GM21381 (cell line): Measurements from ENCODE around the gene ZNF670.
A peak's percentile ranks its signal among the peaks of the same experiment; 100 is the strongest.

Experiments used
- ATAC-seq: cut with Tn5 transposase; IDR thresholded peaks from one replicate; pipeline ENCODE4 v1.9.1; 2021; ENCODE audit warnings: mild to moderate bottlenecking, moderate library complexity; ENCODE audit not compliant: unreplicated experiment

Gene ZNF670

DNA sequence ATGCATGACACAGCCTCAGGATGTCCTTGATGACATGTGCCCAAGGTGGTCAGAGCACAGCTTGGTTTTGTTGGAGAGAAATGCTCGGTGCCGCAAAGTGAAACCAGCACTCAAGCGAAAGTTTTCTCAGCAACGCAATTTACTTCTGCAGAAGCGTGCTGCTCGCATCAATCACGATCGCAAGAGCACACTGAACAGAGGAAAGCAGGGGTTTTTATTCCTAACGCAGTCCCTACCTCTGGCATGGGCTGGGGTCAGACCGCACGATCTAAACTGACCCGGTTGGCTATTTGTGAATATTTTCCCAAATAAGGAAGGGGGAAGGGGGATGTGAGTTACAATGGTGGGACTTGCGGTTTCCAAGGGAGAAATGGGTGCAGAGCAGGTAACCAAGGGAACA lies 26.4 kb upstream of the ZNF670 start:
- no peak for ATAC-seq

DNA sequence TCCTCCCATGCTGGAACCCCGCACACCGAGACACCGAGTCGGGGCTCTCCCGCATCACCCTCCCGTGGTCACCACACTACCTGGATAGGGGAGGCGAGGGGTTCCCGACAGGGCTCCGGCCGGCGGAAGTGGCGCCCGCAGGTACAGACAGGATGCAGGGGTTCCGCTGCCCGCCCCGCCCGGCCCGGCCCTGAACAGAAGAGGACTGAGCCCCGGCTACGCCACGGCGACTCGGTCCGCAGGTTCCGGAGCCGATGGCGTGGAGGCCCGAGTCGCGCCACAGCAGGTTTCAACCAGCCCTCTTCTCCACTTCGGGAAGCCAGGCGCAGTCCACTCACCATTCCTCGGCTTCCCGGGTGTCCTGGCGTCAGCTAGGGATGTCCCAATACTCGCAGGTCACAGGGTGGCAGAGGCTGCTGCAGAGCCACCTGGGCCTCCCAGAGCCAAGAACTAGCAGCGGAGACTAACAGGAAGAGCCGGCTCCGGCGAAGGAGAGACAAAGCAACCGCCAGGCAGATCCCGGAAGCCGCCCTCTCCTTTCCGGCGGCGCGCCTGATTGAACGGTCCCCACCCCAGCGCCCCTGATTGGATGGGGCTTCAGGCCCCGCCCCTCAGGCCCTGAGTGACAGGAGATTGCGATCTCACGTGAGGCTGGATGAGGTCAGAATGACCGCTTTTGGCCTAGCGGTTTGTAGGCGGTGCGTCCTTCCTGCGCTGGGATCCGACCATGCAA lies 25.4 kb upstream of the ZNF670 start, which contains the start of gene ZNF669:
ZNF669 (minus strand) TSS at position 498 of the 733 bp plus-strand sequence; CDS start at position 341, 157 bp downstream.
- ATAC-seq: peak; percentile 99

DNA sequence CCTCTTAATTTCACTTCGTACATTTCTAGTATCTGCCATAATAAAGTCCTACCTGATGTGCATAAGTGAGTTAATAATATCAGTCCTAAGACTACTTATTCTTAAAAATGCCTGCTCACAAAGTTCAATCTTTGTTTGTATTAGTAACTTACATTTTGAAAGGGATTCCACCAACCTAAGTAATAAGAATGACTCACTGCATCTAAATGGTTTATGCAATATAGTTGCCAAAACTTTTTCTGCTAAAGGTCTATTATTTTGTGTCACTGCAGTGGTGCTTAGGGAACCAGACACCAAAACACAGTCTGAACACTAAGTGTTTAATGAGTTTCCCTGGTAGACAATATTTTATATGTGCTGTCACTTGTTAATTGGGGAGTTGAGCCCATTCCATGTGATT lies 23.8 kb upstream of the ZNF670 start:
- no peak for ATAC-seq

DNA sequence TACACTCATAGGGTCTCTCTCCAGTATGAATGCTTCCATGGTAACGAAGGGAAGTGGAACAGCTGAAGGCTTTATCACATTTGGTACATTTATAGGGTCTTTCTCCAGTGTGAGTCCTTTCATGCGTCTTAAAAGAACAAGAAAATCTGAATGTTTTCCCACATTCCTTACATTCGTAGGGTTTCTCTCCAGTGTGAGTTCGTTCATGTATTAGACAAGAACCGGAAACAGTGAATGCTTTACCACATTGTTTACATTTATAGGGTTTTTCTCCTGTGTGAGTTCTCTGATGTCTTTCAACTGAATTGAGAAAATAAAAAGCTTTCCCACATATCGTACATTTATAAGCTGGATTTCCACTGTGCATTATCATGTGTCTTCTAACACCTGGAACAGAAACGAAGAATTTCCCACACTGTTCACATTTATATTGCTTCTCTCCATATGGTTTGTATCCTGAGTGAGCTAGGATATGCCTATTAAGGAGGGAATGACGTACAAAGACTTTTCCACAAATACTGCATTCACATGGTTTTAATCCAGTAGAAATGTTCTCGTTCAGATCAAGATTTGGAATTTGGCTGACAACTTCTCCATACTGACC lies 22.2 kb upstream of the ZNF670 start:
- no peak for ATAC-seq

DNA sequence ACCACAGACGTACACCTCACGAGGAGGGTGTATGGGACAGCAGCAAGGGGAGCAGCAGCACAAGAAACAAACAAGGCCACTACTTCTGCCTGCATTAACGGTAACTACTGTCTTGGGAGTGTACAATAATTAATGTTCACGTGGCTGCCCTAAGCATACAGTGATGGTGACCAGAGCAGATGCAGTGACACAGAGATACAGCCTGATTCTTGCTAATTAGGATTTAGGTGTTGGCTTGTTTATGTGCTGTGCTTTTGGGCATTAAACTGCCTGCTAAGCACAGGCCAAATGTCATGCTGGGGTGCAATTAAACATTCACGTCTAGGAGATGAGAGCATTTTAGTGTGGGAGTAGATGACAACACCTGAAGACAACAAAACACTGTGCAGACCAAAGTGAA lies 18.3 kb upstream of the ZNF670 start:
- no peak for ATAC-seq

DNA sequence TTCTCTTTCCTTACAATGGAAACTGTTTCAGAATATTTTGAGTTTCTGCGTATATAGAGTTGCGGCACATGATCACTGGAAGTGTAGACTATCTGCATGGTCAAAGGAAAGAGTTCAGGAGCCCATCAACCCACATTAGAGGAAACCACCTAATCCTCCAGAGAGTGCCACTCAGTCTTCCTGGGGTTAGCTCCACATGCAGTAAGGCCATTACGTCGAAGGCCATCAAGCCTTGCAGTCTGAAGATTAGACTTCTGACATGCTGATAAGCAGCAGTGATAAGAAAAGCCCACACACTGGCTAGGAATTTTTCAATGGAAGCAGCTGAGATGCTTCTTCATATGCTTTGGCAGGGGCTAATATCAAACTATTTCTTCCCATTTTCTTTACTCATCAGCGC lies 17.9 kb upstream of the ZNF670 start:
- ATAC-seq: no peak

DNA sequence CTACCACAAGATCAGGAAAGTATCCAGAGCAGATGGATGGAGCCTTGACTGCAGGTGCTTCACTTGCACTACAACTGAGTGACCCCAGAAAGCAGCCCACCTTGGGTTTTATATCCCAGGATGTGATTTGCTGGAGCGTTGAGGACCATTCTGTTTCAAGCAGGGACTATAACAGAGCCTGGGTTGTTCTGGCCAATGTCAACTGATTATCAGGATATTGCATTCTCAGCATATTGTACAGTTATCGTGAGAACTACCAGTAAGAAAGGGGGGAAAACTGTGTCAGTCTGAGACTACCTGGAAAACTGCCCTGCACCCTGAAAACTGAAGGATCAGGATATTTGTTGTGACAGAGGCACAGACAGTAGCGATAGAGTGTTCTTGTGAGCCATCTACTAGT lies 17.5 kb upstream of the ZNF670 start:
- no peak for ATAC-seq

DNA sequence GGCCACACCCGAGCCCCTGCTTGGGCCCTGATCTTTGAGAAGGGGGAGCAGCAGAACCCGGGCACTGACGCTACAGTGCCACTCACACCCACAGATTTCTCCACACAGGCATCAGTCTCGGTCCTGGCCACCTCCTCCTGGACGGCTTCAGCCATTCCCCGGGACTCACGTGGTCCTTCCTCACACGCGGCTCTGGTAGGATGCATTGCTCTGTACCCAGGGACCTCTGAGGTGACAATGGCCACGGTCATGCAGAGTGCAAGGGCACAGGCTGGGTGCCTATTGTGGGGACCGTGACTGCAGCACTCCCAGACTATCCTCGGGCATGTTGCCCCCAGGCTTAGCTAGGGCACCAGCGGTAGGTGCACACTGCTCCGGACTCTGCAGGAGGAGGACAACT lies 11.8 kb upstream of the ZNF670 start:
- no peak for ATAC-seq

DNA sequence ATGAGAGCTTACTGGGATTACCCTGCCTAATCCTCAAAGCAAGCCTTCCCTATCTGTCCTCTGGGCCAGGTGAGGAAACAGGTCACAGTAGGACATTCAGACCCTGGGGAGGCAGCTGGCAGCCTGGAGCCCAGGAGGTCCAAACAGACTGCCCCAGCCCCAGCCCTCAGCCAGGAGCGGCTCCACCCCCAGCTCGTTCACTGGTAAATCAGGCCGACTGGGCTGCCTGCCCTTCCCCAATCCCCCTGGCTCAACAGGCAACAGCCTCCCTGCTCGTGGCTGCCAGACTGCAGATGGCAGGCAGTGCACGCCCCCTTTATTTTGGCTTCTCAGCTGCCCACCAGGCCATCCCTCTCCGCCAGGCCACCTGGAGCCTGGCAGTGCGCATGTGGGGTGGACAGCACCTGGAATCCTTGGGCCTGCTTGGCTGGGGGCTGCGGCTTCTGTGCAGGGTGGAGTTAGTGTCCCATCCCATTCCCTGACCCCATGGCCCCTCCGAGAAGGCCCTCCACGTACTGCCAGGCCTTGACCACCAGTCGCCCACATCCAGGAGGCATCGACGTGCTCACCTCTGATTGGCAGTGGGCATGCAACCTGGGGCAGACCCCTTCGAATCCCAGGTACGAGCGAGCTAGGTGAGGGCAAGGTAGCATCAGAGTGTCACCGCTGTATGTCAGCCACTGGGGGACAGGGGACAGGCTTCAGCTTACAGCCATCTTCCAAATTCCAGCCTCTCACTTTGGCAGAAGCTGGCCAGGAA lies 11.2 kb upstream of the ZNF670 start:
- ATAC-seq: no peak

DNA sequence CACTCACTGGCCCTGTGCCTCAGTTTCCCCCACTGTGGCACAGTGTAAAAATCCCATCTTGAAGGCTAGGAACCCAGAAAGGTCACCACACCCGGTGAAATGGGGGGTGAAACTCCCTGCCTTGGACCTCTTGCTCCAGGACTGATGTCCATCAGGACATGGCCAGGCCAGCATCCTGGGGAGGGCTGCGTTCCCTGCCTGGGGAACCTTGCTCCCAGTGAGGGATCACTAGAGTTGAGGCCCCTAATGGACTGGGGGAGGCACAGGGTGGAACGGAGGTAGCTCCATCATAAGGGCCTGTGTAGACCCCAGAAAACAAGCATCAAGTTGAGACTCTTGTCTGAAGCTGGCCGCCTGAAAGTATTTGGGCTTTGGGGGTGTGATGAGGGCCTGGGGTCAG lies 10.4 kb upstream of the ZNF670 start:
- ATAC-seq: no peak

DNA sequence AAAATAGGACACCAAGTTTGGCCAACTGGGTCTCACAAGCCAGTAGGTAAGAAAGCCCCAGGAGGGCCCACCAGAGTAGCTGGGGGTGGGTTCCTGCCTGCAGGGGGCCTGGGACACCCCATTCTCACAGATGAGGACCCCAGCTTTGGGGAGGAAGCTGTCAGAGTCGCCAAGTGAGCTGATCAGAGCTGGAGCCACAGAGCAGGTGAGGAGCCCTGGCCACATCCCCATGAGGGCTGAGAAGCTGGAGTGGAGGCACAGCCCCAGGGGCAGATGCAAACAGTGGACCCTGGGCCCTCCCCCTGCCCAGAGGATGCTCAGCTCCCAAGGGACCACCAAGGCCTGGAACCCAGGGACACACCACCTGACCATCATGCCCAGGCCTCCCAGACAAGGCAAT lies 8.6 kb upstream of the ZNF670 start:
- ATAC-seq: no peak

DNA sequence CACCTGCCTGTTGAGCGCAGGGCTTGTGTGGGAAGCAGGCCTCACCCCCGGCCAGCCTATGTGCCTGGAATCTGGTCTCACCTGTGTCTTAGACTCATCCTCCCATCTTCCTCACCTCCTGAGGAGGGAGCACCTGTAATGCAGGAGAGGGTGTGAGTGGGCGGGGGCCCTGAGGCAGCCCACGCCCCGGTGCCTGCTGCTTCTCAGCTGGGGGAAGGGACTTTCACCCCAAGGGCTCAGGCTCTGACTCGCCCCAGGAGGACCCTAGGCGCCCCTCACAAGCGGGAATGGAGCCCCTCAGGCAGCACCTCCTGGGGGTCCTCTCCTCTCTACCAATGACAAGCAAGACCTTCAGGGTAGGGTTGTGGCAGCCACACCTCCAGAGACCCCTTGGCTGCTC lies 6.7 kb upstream of the ZNF670 start:
- ATAC-seq: no peak

DNA sequence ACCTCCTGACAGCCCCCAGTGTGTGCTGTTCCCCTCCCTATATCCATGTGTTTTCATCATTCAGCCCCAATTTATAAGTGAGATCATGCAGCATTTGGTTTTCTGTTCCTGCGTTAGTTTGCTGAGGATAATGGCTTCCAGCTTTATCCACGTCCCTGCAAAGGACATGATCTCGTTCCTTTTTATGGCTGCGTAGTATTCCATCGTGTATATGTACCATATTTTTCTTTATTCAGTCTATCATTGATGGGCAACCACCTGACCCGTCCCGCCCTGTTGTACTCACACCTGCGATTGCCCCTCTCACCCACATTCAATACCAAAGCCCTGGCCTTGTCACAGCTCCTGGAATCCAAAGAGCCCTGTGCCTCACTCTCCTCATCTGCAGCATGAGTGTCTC lies 6.2 kb upstream of the ZNF670 start:
- no peak for ATAC-seq

DNA sequence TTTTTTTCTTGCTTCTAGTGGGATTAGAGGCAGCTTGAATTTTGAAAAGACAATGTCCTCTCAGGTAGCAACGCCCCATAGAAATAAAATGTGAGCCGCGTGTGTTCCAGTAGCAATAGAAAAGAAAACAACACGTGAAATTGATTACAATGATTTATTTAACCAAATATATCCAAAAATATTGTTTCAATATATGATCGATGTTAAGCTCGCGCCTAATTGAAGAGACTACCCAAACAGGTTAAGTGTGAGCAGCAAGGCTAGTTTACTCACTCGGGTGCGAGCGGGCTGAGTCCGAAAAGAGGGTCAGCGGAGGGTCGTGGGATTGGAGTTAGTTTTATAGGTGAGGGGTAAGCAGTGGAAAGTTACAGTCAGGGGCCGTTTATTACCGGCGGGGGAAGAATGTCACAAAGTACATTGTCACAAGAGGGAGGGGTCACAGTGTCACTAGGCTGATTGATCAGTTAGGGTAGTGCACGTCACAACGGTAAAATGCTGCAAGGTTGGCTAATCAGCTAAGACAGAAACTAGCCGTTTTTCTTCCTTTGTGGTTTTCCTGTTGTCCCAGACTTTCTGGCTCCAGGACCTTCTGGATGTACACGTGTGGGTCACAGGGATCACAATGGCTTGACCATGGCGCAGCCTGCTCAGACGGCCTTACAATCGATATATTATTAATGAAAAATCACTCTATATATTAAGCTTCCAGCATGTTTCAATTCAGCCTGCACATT lies 697 bp upstream of the ZNF670 start:
- no peak for ATAC-seq

DNA sequence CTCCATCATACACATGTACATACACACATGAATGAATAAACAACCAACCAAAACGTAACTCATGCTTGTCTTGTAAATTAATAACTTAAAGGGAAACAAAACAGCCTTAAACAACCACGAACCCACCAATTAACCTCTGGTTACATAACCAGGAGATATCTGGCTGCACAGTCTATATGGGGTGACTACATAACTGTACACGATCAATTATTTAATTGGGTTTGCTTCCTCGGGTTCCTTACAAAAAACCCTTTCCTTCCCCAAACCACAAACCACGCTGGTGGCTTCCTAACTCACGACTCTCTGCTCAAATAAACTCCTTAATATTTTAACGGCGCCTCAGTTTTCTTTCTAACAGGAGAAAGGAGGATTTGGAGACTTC lies 744 bp downstream of the ZNF670 start:
- ATAC-seq: peak; percentile 20

DNA sequence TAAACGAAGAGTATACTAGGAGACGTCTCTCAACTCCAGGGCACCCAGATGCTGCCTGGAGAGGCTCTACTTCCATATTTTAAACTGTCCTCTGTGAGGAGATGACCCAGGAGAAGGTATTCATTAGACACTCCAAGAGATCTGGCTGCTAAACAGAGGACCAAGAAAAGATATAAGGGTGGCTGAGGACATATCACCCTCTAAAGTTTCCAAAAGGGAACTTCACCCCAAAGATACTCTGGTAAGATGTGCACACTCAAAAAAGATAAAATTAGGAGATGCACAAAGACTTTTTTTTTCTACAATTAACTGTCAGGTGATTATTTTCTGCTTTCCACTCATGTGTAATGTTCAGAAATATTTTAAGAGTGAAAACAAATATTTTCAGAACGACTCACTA lies 1.4 kb downstream of the ZNF670 start:
- ATAC-seq: no peak

DNA sequence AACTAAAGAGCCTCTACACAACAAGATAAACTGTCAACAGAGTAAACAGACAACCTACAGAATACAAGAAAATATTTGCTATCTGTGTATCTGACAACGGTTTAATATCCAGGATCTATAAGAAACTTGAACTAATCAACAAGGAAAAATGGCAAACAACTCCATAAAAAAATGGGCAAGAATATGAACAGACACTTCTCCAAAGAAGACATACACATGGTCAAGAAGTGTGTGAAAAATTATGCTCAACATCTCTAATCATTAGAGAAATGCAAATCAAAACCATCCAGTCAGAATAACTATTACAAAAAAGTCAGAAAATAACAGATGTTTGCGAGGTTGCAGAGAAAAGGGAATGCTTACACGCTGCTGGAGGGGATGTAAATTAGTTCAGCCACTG lies 8.0 kb downstream of the ZNF670 start:
- ATAC-seq: no peak

DNA sequence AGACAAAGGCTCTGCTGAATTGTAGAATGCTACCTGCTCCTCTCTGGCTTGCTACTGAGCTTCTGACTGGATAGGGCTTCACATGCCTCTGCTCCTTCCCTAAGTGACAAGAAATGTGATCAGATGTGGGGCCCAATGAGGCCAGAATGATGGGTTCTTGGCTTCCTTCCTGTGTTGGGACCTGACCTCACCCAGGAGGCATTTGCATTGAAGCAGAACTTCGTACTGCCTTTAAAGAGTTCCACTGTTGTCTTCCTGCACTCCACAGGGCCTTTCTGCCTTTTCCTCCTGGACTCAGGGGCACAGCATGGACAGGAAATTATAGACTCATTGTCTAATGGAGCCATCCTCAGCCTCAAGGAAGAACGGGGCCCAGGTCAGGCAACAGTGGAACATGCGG lies 14.3 kb downstream of the ZNF670 start:
- ATAC-seq: no peak

DNA sequence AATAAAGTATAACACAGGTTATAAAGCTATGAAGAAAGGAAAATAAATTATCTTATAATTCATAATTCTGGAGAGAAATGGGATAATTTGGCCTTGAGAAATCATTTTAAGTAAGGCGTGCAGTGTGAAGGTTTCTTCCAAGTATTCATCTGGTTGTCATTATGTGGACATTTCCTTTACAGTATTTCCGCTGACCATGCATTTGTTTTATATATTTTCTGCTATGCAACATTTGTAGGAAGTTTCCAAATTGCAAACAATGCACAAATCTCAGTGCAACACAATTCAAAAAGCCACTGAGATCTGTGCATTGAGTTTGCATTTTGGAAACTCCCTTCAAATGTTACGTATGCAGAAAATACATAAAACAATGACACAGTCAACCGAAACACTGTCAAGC lies 17.8 kb downstream of the ZNF670 start:
- no peak for ATAC-seq

DNA sequence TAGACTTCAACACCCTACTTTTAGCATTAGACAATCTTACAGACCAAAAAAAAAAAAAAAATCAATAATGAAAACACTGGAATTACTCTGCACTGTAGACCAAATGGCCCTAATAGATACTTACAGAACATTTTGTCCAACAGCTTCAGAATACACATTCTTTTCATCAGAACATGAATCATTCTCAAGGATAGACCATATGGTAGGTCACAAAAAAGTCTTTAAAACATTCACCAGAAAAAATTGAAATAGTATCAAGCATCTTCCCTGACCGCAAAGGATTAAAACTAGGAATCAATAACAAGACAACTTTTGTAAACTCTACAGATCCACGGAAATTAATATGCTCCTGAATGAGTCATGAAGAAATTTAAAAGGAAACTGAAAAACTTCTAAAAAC lies 22.5 kb downstream of the ZNF670 start:
- ATAC-seq: no peak

DNA sequence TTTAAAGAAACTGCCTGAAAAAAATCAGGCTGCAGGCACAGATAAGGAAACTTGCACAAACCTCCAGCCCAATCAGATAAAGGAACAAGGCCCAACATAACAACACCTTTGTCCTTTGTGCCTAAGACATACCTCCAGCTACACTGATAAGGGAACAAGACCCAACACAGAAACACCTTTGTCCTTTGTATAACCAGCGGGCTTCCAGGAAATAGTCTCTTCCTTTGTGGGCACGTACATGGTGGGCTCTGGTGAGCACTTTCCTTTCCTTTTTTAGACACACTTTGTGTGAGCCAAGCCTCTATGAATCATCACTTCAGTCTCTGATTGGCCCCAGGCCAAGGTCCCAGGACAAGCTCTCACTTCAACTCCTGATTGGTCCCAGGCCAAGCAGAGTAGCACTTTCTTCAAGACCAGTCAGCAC lies 23.6 kb downstream of the ZNF670 start:
- ATAC-seq: no peak
